Endodermal cell (in vitro differentiated cells): ENCODE results near the gene TUB. TPM values are rescaled to one million over a fixed set of nuclear protein-coding genes. Genes with fewer than 3 reads are reported as not detected.

ENCODE experiments used
- DNase-seq: peaks from one replicate; pipeline ENCODE4 v3.0.0-alpha.2; 2017
- H3K27ac ChIP-seq: 2 replicates; pipeline ENCODE4 v1.5.1; 2013; ENCODE audit warnings: mild to moderate bottlenecking, low read depth, low read length, moderate library complexity
- H3K27me3 ChIP-seq: 2 replicates; pipeline ENCODE4 v1.6.1; 2013; ENCODE audit warnings: mild to moderate bottlenecking, low read length, moderate library complexity; ENCODE audit not compliant: insufficient read depth, control insufficient read depth, poor library complexity, severe bottlenecking
- H3K36me3 ChIP-seq: 2 replicates; pipeline ENCODE4 v1.7.0; 2013; ENCODE audit warnings: mild to moderate bottlenecking, low read length, moderate library complexity; ENCODE audit not compliant: control insufficient read depth, insufficient read depth
- H3K4me1 ChIP-seq: one replicate; pipeline ENCODE4 v1.7.0; 2013; ENCODE audit warnings: low read length; ENCODE audit not compliant: control insufficient read depth, insufficient read depth
- H3K4me3 ChIP-seq: 2 replicates; pipeline ENCODE4 v1.5.1; 2013; ENCODE audit warnings: mild to moderate bottlenecking, low read length, moderate library complexity
- H3K9ac ChIP-seq: 2 replicates; pipeline ENCODE4 v1.6.1; 2013; ENCODE audit warnings: mild to moderate bottlenecking, low read length, moderate library complexity; ENCODE audit not compliant: poor library complexity, severe bottlenecking; ENCODE audit errors: extremely low read depth
- H3K9me3 ChIP-seq: 2 replicates; pipeline ENCODE4 v1.6.1; 2013; ENCODE audit warnings: mild to moderate bottlenecking, low read length, moderate library complexity; ENCODE audit not compliant: control insufficient read depth
- H3K27ac Mint-ChIP-seq: 2 replicates; pipeline ENCODE4 v1.8.0; 2020; ENCODE audit warnings: mixed read lengths
- H3K27me3 Mint-ChIP-seq: 2 replicates; pipeline ENCODE4 v1.8.0; 2021; ENCODE audit warnings: mild to moderate bottlenecking, mixed read lengths; ENCODE audit not compliant: insufficient read depth
- H3K36me3 Mint-ChIP-seq: 2 replicates; pipeline ENCODE4 v1.8.0; 2020; ENCODE audit warnings: low read depth, mixed read lengths
- H3K4me1 Mint-ChIP-seq: 2 replicates; pipeline ENCODE4 v1.8.0; 2020; ENCODE audit warnings: mixed read lengths
- H3K4me3 Mint-ChIP-seq: 2 replicates; pipeline ENCODE4 v1.8.0; 2020; ENCODE audit warnings: mild to moderate bottlenecking, moderate library complexity, mixed read lengths
- H3K9me3 Mint-ChIP-seq: 2 replicates; pipeline ENCODE4 v1.8.0; 2020; ENCODE audit warnings: mild to moderate bottlenecking, mixed read lengths
- WGBS, 2 experiments: methylation state at CpG; one replicate each; pipeline versions ENCODE4 v1.1.5 to v1.1.7; 2013; ENCODE audit warnings: missing lambda C conversion rate in 2 of 2, mixed read lengths in 1 of 2; ENCODE audit not compliant: insufficient coverage in 1 of 2, insufficient read length in 1 of 2; 5-methylcytosine and 5-hydroxymethylcytosine counted together
- total RNA-seq, 2 donors: library from RNA; stranded (reverse); fragmentation: NEBNext Ultra II Directional in 1 of 2; extraction: Animal tissue kit (Norgen Biotek cat#: 25700) in 1 of 2; gene quantifications; 2 replicates in 1 of 2; 3 replicates in 1 of 2; pipeline ENCODE4 v1.2.1, GENCODE V29; 2021
- TF ChIP-seq, protein P1 (sequence below): fragments of 200-600 bp; sonication (generic); conservative IDR thresholded peaks from 2 replicates; pipeline ENCODE4 v1.5.0; 2021; ENCODE audit warnings: antibody characterized with exemption, mild to moderate bottlenecking

TUB gene
- total RNA-seq, 2 donors from 2014 or later: 15.8 to 29.9 TPM

DNA sequence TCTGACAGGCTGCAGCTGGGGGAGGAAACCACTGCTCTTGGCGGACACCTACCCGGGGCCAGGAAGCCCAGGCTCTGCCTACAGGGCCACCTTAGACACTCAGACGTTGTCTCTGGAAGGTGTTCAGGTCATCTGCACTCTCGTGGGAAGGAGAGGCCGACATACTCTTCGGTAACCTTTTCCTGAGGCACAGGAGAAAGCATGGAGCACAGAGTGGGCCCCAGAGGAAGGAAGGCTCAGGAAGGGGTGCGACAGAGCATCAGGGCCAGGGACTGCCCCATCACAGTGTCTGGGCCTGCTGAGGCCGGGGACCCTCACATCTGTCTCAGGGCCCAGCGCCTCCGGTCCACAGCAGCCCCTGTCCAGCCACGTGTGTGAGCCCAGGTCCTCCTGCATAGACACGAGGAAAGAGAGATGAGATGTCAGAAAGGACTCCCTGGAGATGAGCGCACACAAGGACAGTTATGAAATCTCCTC, 18.2 kb upstream of the TUB start:
- TF ChIP-seq, protein P1, sequence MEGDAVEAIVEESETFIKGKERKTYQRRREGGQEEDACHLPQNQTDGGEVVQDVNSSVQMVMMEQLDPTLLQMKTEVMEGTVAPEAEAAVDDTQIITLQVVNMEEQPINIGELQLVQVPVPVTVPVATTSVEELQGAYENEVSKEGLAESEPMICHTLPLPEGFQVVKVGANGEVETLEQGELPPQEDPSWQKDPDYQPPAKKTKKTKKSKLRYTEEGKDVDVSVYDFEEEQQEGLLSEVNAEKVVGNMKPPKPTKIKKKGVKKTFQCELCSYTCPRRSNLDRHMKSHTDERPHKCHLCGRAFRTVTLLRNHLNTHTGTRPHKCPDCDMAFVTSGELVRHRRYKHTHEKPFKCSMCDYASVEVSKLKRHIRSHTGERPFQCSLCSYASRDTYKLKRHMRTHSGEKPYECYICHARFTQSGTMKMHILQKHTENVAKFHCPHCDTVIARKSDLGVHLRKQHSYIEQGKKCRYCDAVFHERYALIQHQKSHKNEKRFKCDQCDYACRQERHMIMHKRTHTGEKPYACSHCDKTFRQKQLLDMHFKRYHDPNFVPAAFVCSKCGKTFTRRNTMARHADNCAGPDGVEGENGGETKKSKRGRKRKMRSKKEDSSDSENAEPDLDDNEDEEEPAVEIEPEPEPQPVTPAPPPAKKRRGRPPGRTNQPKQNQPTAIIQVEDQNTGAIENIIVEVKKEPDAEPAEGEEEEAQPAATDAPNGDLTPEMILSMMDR: no peak
- Mint-ChIP-seq H3K4me1 (peaks cover 7% of the 10 kb centered on the region), H3K4me3 (no peak overlapping the region), H3K27ac (no peak overlapping the region), H3K27me3 (peaks cover 9% of the 10 kb centered on the region), H3K36me3 (no peaks in the 10 kb centered on the region), H3K9me3 (no peaks in the 10 kb centered on the region)
- no peak overlapping the region for H3K9ac ChIP-seq
- no peaks in the 10 kb centered on the region for H3K9me3 ChIP-seq
- no peak overlapping the region for H3K4me3 ChIP-seq
- H3K27ac ChIP-seq: no peak overlapping the region
- no peaks in the 10 kb centered on the region for H3K27me3 ChIP-seq
- no peaks in the 10 kb centered on the region for H3K36me3 ChIP-seq
- H3K4me1 ChIP-seq: no peaks in the 10 kb centered on the region
- no peak for DNase-seq
- 90 to 91% methylated on average over 7 to 13 of the region's 13 CpGs for WGBS, 2 experiments

DNA sequence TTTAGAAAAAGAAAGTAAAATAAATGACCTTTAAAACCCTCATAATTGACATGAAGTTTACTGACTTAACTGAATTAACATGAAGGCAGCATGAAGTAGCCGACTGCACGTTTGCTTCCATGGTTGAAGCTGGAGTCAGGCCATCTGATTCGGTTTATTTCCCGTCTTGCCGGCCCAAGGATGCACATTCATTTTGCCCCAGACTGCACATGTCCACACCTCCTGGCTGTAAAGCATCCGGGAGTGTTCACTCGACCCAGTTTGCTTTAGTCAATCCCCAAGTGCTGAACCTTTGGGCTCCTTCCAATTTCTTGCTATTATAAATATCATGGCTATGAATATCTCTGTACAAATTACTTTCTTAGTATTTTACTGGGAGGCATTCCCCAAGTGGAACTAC, 17.7 kb upstream of the TUB start:
- H3K36me3 ChIP-seq: no peaks in the 10 kb centered on the region
- H3K4me3 ChIP-seq: no peak overlapping the region
- H3K9me3 ChIP-seq: no peaks in the 10 kb centered on the region
- no peak overlapping the region for H3K9ac ChIP-seq
- no peak overlapping the region for H3K27ac ChIP-seq
- H3K4me3 Mint-ChIP-seq: no peak overlapping the region
- H3K4me1 ChIP-seq: no peaks in the 10 kb centered on the region
- TF ChIP-seq, protein P1: no peak
- H3K27me3 ChIP-seq: no peaks in the 10 kb centered on the region
- DNase-seq: no peak
- H3K4me1 Mint-ChIP-seq: peaks cover 8% of the 10 kb centered on the region
- H3K27ac Mint-ChIP-seq: no peak overlapping the region
- WGBS, 2 experiments: 88 to 100% methylated on average over 5 to 7 of the region's 7 CpGs
- peaks cover 9% of the 10 kb centered on the region for H3K27me3 Mint-ChIP-seq
- H3K9me3 Mint-ChIP-seq: no peaks in the 10 kb centered on the region
- H3K36me3 Mint-ChIP-seq: no peaks in the 10 kb centered on the region

- Mint-ChIP-seq H3K27me3 (peaks cover 9% of the 10 kb centered on the region), H3K4me3 (no peak overlapping the region), H3K9me3 (no peaks in the 10 kb centered on the region), H3K4me1 (peaks cover 13% of the 10 kb centered on the region), H3K27ac (no peak overlapping the region), H3K36me3 (no peaks in the 10 kb centered on the region)
- Histone ChIP-seq H3K9me3 (no peaks in the 10 kb centered on the region), H3K4me1 (peaks cover 7% of the 10 kb centered on the region), H3K27me3 (no peaks in the 10 kb centered on the region), H3K9ac (no peak overlapping the region), H3K4me3 (no peak overlapping the region), H3K36me3 (no peaks in the 10 kb centered on the region), H3K27ac (no peak overlapping the region)
- DNase-seq: no peak
- TF ChIP-seq, protein P1: no peak
- 90% methylated on average over 2 of the region's 2 CpGs; no CpG with 5 or more reads in 1 of the 2 experiments for WGBS, 2 experiments
Measured at GRCh38 chr11:8065031-8065430, 16.0 kb upstream of the TUB start.
